GM21825 (cell line): Measurements from ENCODE around the gene RHOT1.

ENCODE experiments used
- ATAC-seq: cut with Tn5 transposase; IDR thresholded peaks from one replicate; pipeline ENCODE4 v1.9.1; 2021; ENCODE audit warnings: mild to moderate bottlenecking, moderate library complexity; ENCODE audit not compliant: unreplicated experiment

The RHOT1 gene

DNA sequence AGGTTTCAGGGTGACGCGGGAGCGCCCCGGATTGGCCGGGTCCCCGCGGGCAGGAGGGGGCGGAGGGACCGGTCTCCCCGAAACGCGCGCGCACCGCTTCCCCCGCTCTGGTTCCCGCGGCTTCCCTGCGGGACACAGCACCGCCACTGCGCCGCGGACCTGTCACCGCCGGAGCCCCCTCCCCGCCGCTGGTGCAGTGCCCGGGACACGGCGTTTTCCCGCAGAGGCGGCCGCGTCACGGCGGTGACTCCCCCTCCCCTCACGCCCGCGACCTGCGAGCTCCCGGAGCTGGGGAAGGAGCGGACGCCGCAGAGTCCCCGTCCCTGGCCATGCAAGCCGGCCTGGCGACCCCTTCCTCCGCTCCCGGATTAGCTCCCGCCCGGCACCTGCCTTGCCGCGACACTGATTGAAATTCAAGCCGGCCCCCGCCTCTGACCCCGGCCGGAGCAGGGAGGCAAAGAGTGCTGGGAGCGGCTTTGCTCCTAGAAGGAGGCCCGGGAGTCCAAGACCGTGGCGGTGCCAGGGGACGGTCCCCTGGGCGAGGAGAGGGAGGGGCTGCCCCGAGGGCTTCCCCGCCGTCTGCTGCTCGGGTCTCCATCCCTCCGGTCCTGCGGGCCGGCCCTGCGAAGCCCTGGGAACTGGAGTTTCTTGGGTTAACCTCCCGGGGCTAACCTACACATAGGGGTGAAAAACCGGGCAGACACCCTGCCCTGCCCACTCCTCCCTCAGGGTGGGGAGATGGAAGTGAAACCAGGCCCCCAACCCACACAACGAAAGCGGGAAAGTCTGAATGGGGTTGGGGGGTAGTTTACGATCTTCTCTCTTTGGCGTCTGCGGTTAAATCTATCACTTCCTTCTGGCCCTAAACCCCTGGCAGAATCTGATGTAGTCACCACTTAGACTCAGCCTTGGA is 124.3 kb downstream of the RHOT1 start:
- no peak for ATAC-seq

DNA sequence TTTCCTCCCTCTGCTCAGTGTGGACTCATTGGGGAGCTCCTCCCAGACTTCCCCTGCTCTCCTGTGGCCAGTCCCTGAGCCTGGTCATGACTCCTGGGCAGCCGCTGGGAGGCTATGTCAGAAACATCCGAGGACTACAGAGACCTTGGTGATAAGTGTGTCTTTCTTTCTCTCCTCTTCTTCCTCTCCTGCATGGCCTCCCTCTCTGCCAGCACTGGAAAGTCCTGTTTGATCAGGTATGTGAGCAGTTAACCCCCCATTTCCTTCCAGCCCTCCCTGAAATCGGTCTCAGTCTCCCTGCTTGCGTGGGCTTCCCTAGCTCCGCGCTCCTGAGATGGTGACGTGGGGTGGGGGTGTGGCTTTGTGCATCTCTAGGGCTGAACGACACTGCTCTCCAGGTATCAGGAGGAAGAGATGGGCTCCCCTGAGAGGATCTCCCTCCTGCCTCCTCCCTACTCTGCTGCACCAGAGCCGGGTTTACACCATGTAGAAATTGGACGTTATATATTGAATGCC is 125.4 kb downstream of the RHOT1 start:
- no peak for ATAC-seq

DNA sequence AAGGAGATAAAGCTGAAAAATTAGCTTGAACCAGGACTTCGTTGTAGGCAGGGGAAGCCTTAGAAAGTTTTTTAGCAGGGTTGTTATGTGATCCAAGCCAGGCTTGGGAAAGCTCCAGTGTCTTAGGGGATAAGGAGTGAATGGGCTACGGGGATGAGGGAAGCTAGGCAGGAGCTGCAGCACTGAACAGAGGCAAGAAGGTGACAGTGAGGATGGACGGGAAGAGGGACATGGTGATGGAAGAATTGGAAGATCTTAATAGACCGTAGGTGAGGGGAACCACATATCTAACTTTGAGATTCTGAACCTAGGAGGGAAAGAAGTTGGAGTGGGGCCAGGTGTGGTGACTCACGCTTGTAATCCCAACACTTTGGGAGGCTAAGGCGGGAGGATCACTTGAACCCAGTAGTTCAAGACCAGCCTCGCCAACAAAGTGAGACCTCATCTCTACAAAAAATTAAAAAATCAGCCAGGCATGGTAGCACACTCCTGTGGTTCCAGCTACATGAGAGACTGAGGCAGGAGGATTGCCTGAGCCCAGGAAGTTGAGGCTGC is 126.5 kb downstream of the RHOT1 start:
- no peak for ATAC-seq

DNA sequence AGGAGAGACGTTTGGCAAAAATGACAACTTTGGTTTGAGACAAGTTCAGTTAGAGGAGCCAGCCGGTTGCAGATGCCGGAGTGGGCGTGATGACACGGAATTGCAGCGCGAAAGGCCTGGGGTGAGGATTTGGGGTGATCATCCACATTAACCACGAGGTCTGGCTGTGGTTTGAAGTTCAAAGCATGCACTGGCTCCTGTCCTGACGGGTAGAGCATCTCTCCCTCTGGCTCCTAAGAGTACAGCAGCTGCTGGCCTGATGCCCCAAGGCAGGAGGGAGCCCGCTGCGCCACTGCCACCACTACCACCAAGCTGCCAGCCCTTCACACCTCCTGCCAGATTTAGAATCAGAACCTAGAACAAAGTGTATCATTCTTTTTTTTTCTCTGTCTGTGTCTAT is 127.1 kb downstream of the RHOT1 start:
- ATAC-seq: no peak

DNA sequence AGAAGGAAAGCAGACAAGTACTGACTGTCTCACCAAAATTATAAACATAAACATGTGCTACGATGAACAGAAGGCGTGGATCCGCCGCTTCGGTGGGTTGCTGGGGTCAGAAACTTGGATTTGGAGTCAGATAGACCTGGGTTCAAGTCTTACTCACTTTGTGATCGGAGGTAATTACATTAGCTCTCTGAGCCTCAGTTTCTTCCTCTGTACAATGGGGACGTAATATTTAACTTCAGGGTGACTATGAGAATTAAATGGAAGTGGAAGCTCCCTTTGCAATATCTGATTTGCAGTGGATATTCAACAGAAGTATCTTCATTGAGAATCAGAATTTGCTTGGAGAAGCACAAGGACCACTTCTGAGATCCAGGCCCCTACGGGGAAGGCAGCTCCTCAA is 129.5 kb downstream of the RHOT1 start:
- no peak for ATAC-seq

DNA sequence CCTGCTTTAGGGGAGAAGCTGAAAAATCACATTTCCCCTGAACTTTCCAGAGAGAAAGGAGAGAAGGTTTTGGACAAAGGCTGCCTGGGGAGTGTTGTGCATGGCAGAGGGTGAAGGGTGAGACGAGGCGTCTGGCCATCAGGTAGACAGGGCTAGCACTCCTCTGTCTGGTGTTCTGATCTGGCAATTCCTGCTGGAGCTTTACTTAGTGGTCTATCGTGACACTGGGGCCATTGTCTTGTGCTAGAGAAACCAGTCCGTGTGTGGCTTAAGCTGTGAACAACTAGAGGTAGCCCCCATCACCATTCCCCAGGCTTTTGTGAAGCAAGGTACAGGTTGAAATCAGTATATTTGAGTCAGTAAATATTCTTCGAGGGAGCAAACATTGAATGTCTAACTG is 131.8 kb downstream of the RHOT1 start:
- no peak for ATAC-seq

DNA sequence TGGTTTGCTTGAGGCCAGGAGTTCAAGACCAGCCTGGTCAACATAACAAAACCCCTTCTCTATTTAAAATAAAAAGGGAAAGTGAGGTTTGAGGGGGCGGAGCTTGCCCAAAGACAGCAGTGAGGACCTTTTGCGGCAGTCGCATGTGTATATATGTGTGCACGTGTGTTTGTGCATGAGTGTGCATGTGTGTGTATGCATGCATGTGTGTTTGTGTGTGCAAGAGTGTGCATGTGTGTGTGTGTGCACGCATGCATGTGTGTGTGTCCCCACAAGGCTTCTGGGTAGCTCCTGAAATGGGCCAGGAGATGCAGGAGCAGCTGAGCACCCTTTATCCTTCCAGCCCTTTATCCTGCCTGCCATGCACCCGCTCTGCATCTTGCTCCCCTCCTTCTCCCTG is 132.3 kb downstream of the RHOT1 start:
- no peak for ATAC-seq
